Measurements from ENCODE around the gene DNAJC24. TPM values are rescaled to one million over a fixed set of nuclear protein-coding genes. Genes with fewer than 3 reads are reported as not detected.

DNAJC24 gene
- total RNA-seq, 1 experiment from 2014 or later: 19.0 TPM

DNA sequence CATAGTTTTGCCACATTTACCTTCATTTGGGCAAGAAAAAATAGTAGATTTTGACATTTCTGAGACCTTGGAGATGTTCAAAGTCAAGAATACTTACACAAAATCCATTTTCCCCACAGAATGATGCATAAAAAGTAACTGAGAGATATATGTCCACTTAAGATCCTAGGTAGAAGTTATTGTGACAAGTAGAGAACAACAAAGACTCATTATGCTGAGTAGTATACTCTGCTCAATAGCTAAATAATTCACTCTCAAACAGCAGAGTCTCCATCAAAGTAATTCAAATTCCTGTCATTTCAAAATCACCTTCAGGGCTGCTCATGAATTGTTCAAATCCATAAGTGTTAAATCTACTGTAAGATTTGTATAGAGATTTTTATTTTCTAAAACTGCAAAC, 104.4 kb downstream of the DNAJC24 start:
- intact Hi-C loops (cut with micrococcal nuclease): no loop called here
- Mint-ChIP-seq H3K36me3 (ENCODE audit: insufficient read depth, unreplicated experiment) (no peaks in the 10 kb centered on the region), H3K9me3 (ENCODE audit: unreplicated experiment) (no peaks in the 10 kb centered on the region), H3K27me3 (ENCODE audit: insufficient read depth, unreplicated experiment) (no peaks in the 10 kb centered on the region), H3K4me3 (ENCODE audit: unreplicated experiment) (no peak overlapping the region), H3K4me1 (ENCODE audit: insufficient read depth, unreplicated experiment) (no peaks in the 10 kb centered on the region), H3K27ac (ENCODE audit: low read depth, unreplicated experiment) (no peak overlapping the region)
- CTCF ChIA-PET: no interaction called here
- BruUV-seq (replicated peaks): no TSS peak
- no peak for DNase-seq (ENCODE audit: unreplicated experiment)
- POLR2A ChIA-PET: interaction anchor here (1.6 kb wide), 1 partner anchor 17 kb away, joined by 3 read pairs; no protein-coding TSS in a partner anchor
- TF ChIP-seq CTCF (IDR thresholded peaks at IDR 0.05; ENCODE audit: unreplicated experiment): no peak

DNA sequence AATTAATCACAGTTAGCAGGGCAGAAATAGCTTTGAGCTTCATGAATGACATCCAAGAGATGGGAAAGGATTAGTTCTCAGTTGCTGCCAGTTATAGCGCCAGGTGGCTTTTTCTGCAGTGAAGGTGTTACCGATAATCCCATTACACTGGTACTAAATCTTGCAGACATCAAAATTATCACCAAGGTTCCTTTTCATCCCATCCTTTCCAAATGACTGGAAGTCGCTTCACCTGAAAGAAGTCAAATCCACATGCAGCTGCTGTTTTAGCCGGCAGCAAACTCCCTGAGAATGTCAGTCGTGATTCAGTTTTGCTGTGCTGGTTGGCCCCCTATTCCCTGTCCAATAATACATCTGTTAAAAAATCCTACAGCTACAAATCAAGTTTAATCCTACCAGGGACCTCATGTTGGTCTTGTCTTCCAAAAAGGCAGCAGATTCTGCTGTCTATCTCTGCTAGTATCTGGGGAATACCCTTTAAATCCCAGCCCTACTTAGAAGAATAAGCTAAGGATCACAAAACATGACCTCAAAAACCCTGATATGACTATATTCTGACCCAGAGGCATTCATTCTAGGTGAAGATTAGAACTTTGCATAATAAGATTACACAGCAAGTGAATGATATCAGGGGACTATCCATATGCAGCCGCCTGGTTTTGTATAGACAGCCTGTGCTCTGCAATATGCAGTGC, 108.0 kb downstream of the DNAJC24 start:
- Mint-ChIP-seq H3K4me1 (ENCODE audit: insufficient read depth, unreplicated experiment) (no peaks in the 10 kb centered on the region), H3K27me3 (ENCODE audit: insufficient read depth, unreplicated experiment) (no peaks in the 10 kb centered on the region), H3K36me3 (ENCODE audit: insufficient read depth, unreplicated experiment) (no peaks in the 10 kb centered on the region), H3K4me3 (ENCODE audit: unreplicated experiment) (no peak overlapping the region), H3K9me3 (ENCODE audit: unreplicated experiment) (no peaks in the 10 kb centered on the region), H3K27ac (ENCODE audit: low read depth, unreplicated experiment) (no peak overlapping the region)
- DNase-seq (ENCODE audit: unreplicated experiment): no peak
- TF ChIP-seq CTCF (IDR thresholded peaks at IDR 0.05; ENCODE audit: unreplicated experiment): no peak
- ChIA-PET POLR2A (interaction anchor here (0.5 to 1.1 kb wide), 2 partner anchors 31 to 878 kb away, joined by 3 read pairs; no protein-coding TSS in a partner anchor), CTCF (interaction anchor here (0.5 to 2.1 kb wide), 7 partner anchors 11 to 1215 kb away, joined by 3 to 7 read pairs (median 4); no protein-coding TSS in a partner anchor)
- intact Hi-C loops (cut with micrococcal nuclease): no loop called here
- no TSS peak for BruUV-seq (replicated peaks)

DNA sequence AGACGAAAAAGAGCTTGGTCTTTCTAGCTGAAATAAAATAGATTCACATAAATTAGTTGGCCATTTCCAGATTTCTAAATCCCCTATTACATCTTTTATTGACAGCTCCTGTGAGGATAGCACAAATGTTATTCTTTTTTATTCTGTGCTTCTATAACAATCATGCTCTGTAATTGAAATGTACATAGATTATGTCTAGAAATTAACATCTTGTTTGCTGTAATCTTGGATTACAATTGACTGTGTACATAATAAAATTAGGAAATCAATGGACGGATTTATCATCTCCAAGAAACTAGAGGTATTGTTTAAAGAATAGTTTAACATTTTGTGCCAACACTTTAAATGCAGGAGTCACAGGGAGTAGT, 108.5 kb downstream of the DNAJC24 start:
- H3K9me3 Mint-ChIP-seq (ENCODE audit: unreplicated experiment): no peaks in the 10 kb centered on the region
- DNase-seq (ENCODE audit: unreplicated experiment): no peak
- BruUV-seq (replicated peaks): no TSS peak
- no peak for TF ChIP-seq CTCF (IDR thresholded peaks at IDR 0.05; ENCODE audit: unreplicated experiment)
- POLR2A ChIA-PET: no interaction called here
- CTCF ChIA-PET: interaction anchor here (0.5 to 1.9 kb wide), 3 partner anchors 10 to 367 kb away, joined by 4 to 5 read pairs (median 5); no protein-coding TSS in a partner anchor
- intact Hi-C loops (cut with micrococcal nuclease): no loop called here
- no peak overlapping the region for H3K4me3 Mint-ChIP-seq (ENCODE audit: unreplicated experiment)
- H3K27me3 Mint-ChIP-seq (ENCODE audit: insufficient read depth, unreplicated experiment): no peaks in the 10 kb centered on the region
- no peaks in the 10 kb centered on the region for H3K36me3 Mint-ChIP-seq (ENCODE audit: insufficient read depth, unreplicated experiment)
- H3K27ac Mint-ChIP-seq (ENCODE audit: low read depth, unreplicated experiment): no peak overlapping the region
- H3K4me1 Mint-ChIP-seq (ENCODE audit: insufficient read depth, unreplicated experiment): no peaks in the 10 kb centered on the region

GRCh38 chr11:31479066-31479465, 109.4 kb downstream of the DNAJC24 start:
- ChIA-PET POLR2A (interaction anchor here (0.6 kb wide), 1 partner anchor 29 kb away, joined by 3 read pairs; no protein-coding TSS in a partner anchor), CTCF (interaction anchor here (0.7 kb wide), 1 partner anchor 20 kb away, joined by 3 read pairs; no protein-coding TSS in a partner anchor)
- H3K36me3 Mint-ChIP-seq (ENCODE audit: insufficient read depth, unreplicated experiment): no peaks in the 10 kb centered on the region
- H3K27me3 Mint-ChIP-seq (ENCODE audit: insufficient read depth, unreplicated experiment): no peaks in the 10 kb centered on the region
- no peaks in the 10 kb centered on the region for H3K9me3 Mint-ChIP-seq (ENCODE audit: unreplicated experiment)
- no peak overlapping the region for H3K4me3 Mint-ChIP-seq (ENCODE audit: unreplicated experiment)
- DNase-seq (ENCODE audit: unreplicated experiment): no peak
- H3K4me1 Mint-ChIP-seq (ENCODE audit: insufficient read depth, unreplicated experiment): no peaks in the 10 kb centered on the region
- no TSS peak for BruUV-seq (replicated peaks)
- no peak for TF ChIP-seq CTCF (IDR thresholded peaks at IDR 0.05; ENCODE audit: unreplicated experiment)
- intact Hi-C loops (cut with micrococcal nuclease): no loop called here
- no peak overlapping the region for H3K27ac Mint-ChIP-seq (ENCODE audit: low read depth, unreplicated experiment)
